OCI-LY7 (cell line): ENCODE data around the gene AUTS2. TPM values are rescaled to one million over a fixed set of nuclear protein-coding genes. Genes with fewer than 3 reads are reported as not detected.
A peak's percentile ranks its signal among the peaks of the same experiment; 100 is the strongest.

Source experiments
- BruUV-seq: library from RNA; stranded (reverse); fragments of 400-500 nt; replicated peaks from 2 replicates; lab custom pipeline; 2021; lab: Mats Ljungman, UMichigan
- CTCF ChIA-PET: fragments of 300-600 bp; sonication (Branson Sonifier 250); formaldehyde crosslinking; loops from one replicate; lab custom pipeline; 2022; ENCODE audit warnings: antibody characterized with exemption; ENCODE audit not compliant: unreplicated experiment; lab: Charles Lee
- POLR2A ChIA-PET: fragments of 300-600 bp; sonication (Branson Sonifier 250); formaldehyde crosslinking; loops from one replicate; lab custom pipeline; 2022; ENCODE audit warnings: antibody characterized with exemption; lab: Charles Lee
- DNase-seq: peaks from one replicate; pipeline ENCODE4 v3.0.0-alpha.2; 2015; ENCODE audit warnings: low spot score
- H2AFZ ChIP-seq: fragments of 200-600 bp; sonication (generic), shearing (Covaris generic); 2 replicates; pipeline ENCODE4 v1.6.1; 2014; ENCODE audit warnings: mild to moderate bottlenecking, antibody characterized with exemption, low read length, moderate library complexity
- H3K27ac ChIP-seq: fragments of 200-600 bp; sonication (generic); 2 replicates; pipeline ENCODE4 v1.5.1; 2014; ENCODE audit warnings: mixed run types, low read depth, mild to moderate bottlenecking, moderate library complexity, low read length, inconsistent platforms; ENCODE audit not compliant: poor library complexity, severe bottlenecking
- H3K36me3 ChIP-seq: fragments of 200-600 bp; sonication (generic); 2 replicates; pipeline ENCODE4 v1.6.1; 2014; ENCODE audit warnings: mild to moderate bottlenecking, antibody characterized with exemption, low read length, moderate library complexity, mixed read lengths; ENCODE audit not compliant: insufficient read depth
- H3K4me1 ChIP-seq: fragments of 200-600 bp; sonication (generic); 2 replicates; pipeline ENCODE4 v1.5.1; 2014; ENCODE audit warnings: mild to moderate bottlenecking, low read length; ENCODE audit not compliant: insufficient read depth, poor library complexity, severe bottlenecking
- H3K4me2 ChIP-seq: fragments of 200-600 bp; sonication (generic); 2 replicates; pipeline ENCODE4 v1.6.1; 2014; ENCODE audit warnings: mild to moderate bottlenecking, low read length
- H3K4me3 ChIP-seq: fragments of 200-600 bp; sonication (generic); 2 replicates; pipeline ENCODE4 v1.5.1; 2014; ENCODE audit warnings: mild to moderate bottlenecking, low read depth, low read length; ENCODE audit not compliant: poor library complexity, severe bottlenecking
- H3K79me2 ChIP-seq: fragments of 200-600 bp; sonication (generic); 2 replicates; pipeline ENCODE4 v1.6.1; 2016; ENCODE audit warnings: low read depth, mild to moderate bottlenecking, low read length, moderate library complexity, mixed read lengths; ENCODE audit not compliant: insufficient read depth
- H3K9me2 ChIP-seq: fragments of 200-600 bp; sonication (generic); 2 replicates; pipeline ENCODE4 v1.6.1; 2016; ENCODE audit warnings: mild to moderate bottlenecking, low read length, mixed read lengths; ENCODE audit not compliant: insufficient read depth
- H3K9me3 ChIP-seq: fragments of 200-600 bp; sonication (generic); 2 replicates; pipeline ENCODE4 v1.6.1; 2014; ENCODE audit warnings: mild to moderate bottlenecking, mixed run types, low read length, mixed read lengths
- H4K20me1 ChIP-seq: fragments of 200-600 bp; sonication (generic); 2 replicates; pipeline ENCODE4 v1.6.1; 2014; ENCODE audit warnings: mild to moderate bottlenecking, antibody characterized with exemption, low read length, moderate library complexity, mixed read lengths; ENCODE audit not compliant: insufficient read depth
- CTCF ChIP-seq: fragments of 200-600 bp; sonication (generic); conservative IDR thresholded peaks from 2 replicates; pipeline ENCODE4 v1.5.1; 2014; ENCODE audit warnings: mild to moderate bottlenecking, antibody characterized with exemption, low read length, moderate library complexity, mixed read lengths
- EZH2phosphoT487 ChIP-seq: fragments of 200-600 bp; sonication (generic); IDR thresholded peaks from 2 replicates; pipeline ENCODE4 v1.6.1; 2018; ENCODE audit warnings: low read depth, borderline replicate concordance, mild to moderate bottlenecking, mixed run types, antibody characterized with exemption, low read length, moderate library complexity, mixed read lengths
- intact Hi-C: fragments of 100-400 bp; cut with micrococcal nuclease; formaldehyde crosslinking; loops from one replicate; pipeline ENCODE4 v1.10.0; 2022; ENCODE audit not compliant: unreplicated experiment
- total RNA-seq, 2 experiments: library from RNA; depleted of rRNA in 1 of 2; stranded (reverse); fragments of >200 nt in 1 of 2; shearing (Covaris generic) in 1 of 2; gene quantifications; 2 replicates each; pipeline ENCODE4 v1.2.3, GENCODE V29; 2014 to 2022

Gene AUTS2
- total RNA-seq, 2 experiments from 2014 or later = 37.9 to 78.5 TPM

- peak overlapping the region; percentile 23; the same call in 1 of the 2 replicates for H3K4me2 ChIP-seq
- peak overlapping the region; percentile 11 for H3K27ac ChIP-seq
- no peak for TF ChIP-seq EZH2phosphoT487
- peak; percentile 73 for TF ChIP-seq CTCF
- peaks cover 5% of the 10 kb centered on the region; the same call in 1 of the 2 replicates for H3K36me3 ChIP-seq
- H3K4me1 ChIP-seq = peaks cover 77% of the 10 kb centered on the region
- peak; percentile 28 for DNase-seq
- ChIA-PET CTCF (no interaction called here), POLR2A (interaction anchor here (0.5 to 1.4 kb wide), 3 partner anchors 32 to 133 kb away, joined by 3 read pairs; no protein-coding TSS in a partner anchor)
- H3K9me2 ChIP-seq = no peaks in the 10 kb centered on the region
- no peaks in the 10 kb centered on the region for H4K20me1 ChIP-seq
- no peak overlapping the region for H3K4me3 ChIP-seq
- H3K9me3 ChIP-seq = no peaks in the 10 kb centered on the region
- H2AFZ ChIP-seq = no peak overlapping the region
- peaks cover 74% of the 10 kb centered on the region; the same call in 1 of the 2 replicates for H3K79me2 ChIP-seq
- intact Hi-C loops = loop anchor here (2.0 to 5.0 kb wide), 7 partner anchors 68 to 490 kb away; partner anchors contain the start of gene AUTS2
- BruUV-seq = no TSS peak
Observed at GRCh38 chr7:69892790-69893189, 294.5 kb downstream of the AUTS2 start.

- TF ChIP-seq CTCF (peak; percentile 76), EZH2phosphoT487 (no peak)
- H3K4me3 ChIP-seq = no peak overlapping the region
- peaks cover 83% of the 10 kb centered on the region for H3K4me1 ChIP-seq
- H3K9me2 ChIP-seq = no peaks in the 10 kb centered on the region
- no peaks in the 10 kb centered on the region for H4K20me1 ChIP-seq
- peak overlapping the region; percentile 23; the same call in 1 of the 2 replicates for H3K4me2 ChIP-seq
- CTCF ChIA-PET = no interaction called here
- peaks cover 83% of the 10 kb centered on the region; the same call in 1 of the 2 replicates for H3K79me2 ChIP-seq
- POLR2A ChIA-PET = interaction anchor here (0.7 kb wide), 1 partner anchor 260 kb away, joined by 3 read pairs; no protein-coding TSS in a partner anchor
- intact Hi-C loops = loop anchor here (2.0 to 5.0 kb wide), 7 partner anchors 69 to 492 kb away; partner anchors contain the start of gene AUTS2
- peak; percentile 67 for DNase-seq
- peaks cover 5% of the 10 kb centered on the region; the same call in 1 of the 2 replicates for H3K36me3 ChIP-seq
- no peak overlapping the region for H2AFZ ChIP-seq
- peak overlapping the region; percentile 20 for H3K27ac ChIP-seq
- BruUV-seq = no TSS peak
- no peaks in the 10 kb centered on the region for H3K9me3 ChIP-seq
Observed at GRCh38 chr7:69893906-69894305, 295.6 kb downstream of the AUTS2 start.

GRCh38 chr7:69895446-69895845 lies 297.2 kb downstream of the AUTS2 start:
- intact Hi-C loops = loop anchor here (5.0 kb wide), 1 partner anchor 802 kb away; no protein-coding TSS in a partner anchor

More at GRCh38 chr7:69895446-69895845, 297.2 kb downstream of the AUTS2 start:
- no peaks in the 10 kb centered on the region for H3K9me2 ChIP-seq
- no TSS peak for BruUV-seq
- H3K79me2 ChIP-seq = peaks cover 72% of the 10 kb centered on the region; the same call in 1 of the 2 replicates
- peaks cover 78% of the 10 kb centered on the region for H3K4me1 ChIP-seq
- H3K4me3 ChIP-seq = no peak overlapping the region
- peaks cover 19% of the 10 kb centered on the region for H3K36me3 ChIP-seq
- no peak overlapping the region for H3K27ac ChIP-seq
- H2AFZ ChIP-seq = no peak overlapping the region
- no peaks in the 10 kb centered on the region for H3K9me3 ChIP-seq
- no peaks in the 10 kb centered on the region for H4K20me1 ChIP-seq
- CTCF ChIA-PET = interaction anchor here (0.6 to 1.1 kb wide), 2 partner anchors 27 to 157 kb away, joined by 3 to 4 read pairs; no protein-coding TSS in a partner anchor
- no peak for TF ChIP-seq CTCF
- TF ChIP-seq EZH2phosphoT487 = no peak
- DNase-seq = no peak
- POLR2A ChIA-PET = interaction anchor here (0.7 to 1.5 kb wide), 2 partner anchors 11 to 71 kb away, joined by 3 to 11 read pairs; no protein-coding TSS in a partner anchor
- no peak overlapping the region for H3K4me2 ChIP-seq
